Esophagus muscularis mucosa (tissue), 4 donors: ENCODE data around the gene TRABD2B. TPM values are rescaled to one million over a fixed set of nuclear protein-coding genes. Genes with fewer than 3 reads are reported as not detected.

Experiments
- DNase-seq: peaks from one replicate; pipeline ENCODE4 v3.0.0-alpha.2; 2017; ENCODE audit errors: extremely low spot score
- H3K27ac ChIP-seq, 4 donors: fragments of 200-600 bp; sonication (generic); replicated peaks in 1 of 4; 1 replicate in 3 of 4; 2 replicates in 1 of 4; pipeline ENCODE4 v1.5.1; 2016 to 2019; ENCODE audit warnings: mild to moderate bottlenecking in 1 of 4
- H3K27me3 ChIP-seq, 4 donors: fragments of 200-600 bp; sonication (generic); one replicate each; pipeline versions ENCODE4 v1.5.1 to v1.6.0; 2016 to 2019
- H3K36me3 ChIP-seq, 4 donors: fragments of 200-600 bp; sonication (generic); one replicate each; pipeline ENCODE4 v1.5.1; 2016 to 2019
- H3K4me1 ChIP-seq, 4 donors: fragments of 200-600 bp; sonication (generic); one replicate each; pipeline ENCODE4 v1.5.1; 2016 to 2019
- H3K4me3 ChIP-seq, 4 donors: fragments of 200-600 bp; sonication (generic); 1 replicate in 2 of 4; 2 replicates in 2 of 4; pipeline ENCODE4 v1.5.1; 2016 to 2019; ENCODE audit warnings: mild to moderate bottlenecking in 4 of 4, moderate library complexity in 1 of 4
- H3K9me3 ChIP-seq, 4 donors: fragments of 200-600 bp; sonication (generic); 1 replicate in 3 of 4; 2 replicates in 1 of 4; pipeline ENCODE4 v1.5.1; 2016 to 2019
- EP300 ChIP-seq: sonication (generic); formaldehyde crosslinking; IDR thresholded peaks from one replicate; pipeline ENCODE4 v1.6.1; 2017; ENCODE audit warnings: antibody characterized with exemption
- POLR2A ChIP-seq: fragments of 450-650 bp; IDR thresholded peaks from one replicate; pipeline ENCODE4 v1.6.1; 2017; ENCODE audit warnings: antibody characterized with exemption, moderate library complexity, mild to moderate bottlenecking, low read depth
- POLR2AphosphoS5 ChIP-seq, 2 donors: sonication (generic); formaldehyde crosslinking; IDR thresholded peaks; one replicate each; pipeline ENCODE4 v1.6.1; 2017; ENCODE audit warnings: antibody characterized with exemption in 2 of 2
- WGBS: methylation state at CpG from one replicate; pipeline ENCODE4 v1.1.5; 2018; 5-methylcytosine and 5-hydroxymethylcytosine counted together
- intact Hi-C: fragments of 100-400 bp; cut with DNase I; formaldehyde crosslinking; loops from one replicate; pipeline ENCODE4 v1.15.1; 2023
- total RNA-seq, 4 donors: library from RNA; depleted of rRNA; stranded (reverse); fragments of >200 nt; gene quantifications; one replicate each; pipeline versions ENCODE4 v1.1.0 to v1.2.1, GENCODE V29; 2016
- TF ChIP-seq, protein P1 (sequence below), 3 experiments: fragments of 200-600 bp in 2 of 3; fragments of 450-650 bp in 1 of 3; sonication (generic) in 2 of 3; IDR thresholded peaks; one replicate each; pipeline ENCODE4 v1.5.1; 2017 to 2019; ENCODE audit warnings: antibody characterized with exemption in 3 of 3, mild to moderate bottlenecking in 2 of 3, moderate library complexity in 1 of 3

TRABD2B gene
- total RNA-seq, 4 donors from 2014 or later = 4.0 to 7.6 (median 4.1) TPM

GRCh38 chr1:47854552-47855144 is 142.5 kb downstream of the TRABD2B start:
- Histone ChIP-seq H3K27me3 (no peaks in the 10 kb centered on the region), H3K27ac (no peak overlapping the region), H3K9me3 (no peaks in the 10 kb centered on the region), H3K4me1 (peaks cover 0 to 9% (median 2%) of the 10 kb centered on the region in 4 donors), H3K4me3 (no peak overlapping the region), H3K36me3 (no peaks in the 10 kb centered on the region)
- no peak for TF ChIP-seq EP300
- TF ChIP-seq, protein P1, sequence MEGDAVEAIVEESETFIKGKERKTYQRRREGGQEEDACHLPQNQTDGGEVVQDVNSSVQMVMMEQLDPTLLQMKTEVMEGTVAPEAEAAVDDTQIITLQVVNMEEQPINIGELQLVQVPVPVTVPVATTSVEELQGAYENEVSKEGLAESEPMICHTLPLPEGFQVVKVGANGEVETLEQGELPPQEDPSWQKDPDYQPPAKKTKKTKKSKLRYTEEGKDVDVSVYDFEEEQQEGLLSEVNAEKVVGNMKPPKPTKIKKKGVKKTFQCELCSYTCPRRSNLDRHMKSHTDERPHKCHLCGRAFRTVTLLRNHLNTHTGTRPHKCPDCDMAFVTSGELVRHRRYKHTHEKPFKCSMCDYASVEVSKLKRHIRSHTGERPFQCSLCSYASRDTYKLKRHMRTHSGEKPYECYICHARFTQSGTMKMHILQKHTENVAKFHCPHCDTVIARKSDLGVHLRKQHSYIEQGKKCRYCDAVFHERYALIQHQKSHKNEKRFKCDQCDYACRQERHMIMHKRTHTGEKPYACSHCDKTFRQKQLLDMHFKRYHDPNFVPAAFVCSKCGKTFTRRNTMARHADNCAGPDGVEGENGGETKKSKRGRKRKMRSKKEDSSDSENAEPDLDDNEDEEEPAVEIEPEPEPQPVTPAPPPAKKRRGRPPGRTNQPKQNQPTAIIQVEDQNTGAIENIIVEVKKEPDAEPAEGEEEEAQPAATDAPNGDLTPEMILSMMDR (IDR thresholded peaks at IDR 0.05) = no peak
- TF ChIP-seq POLR2A = no peak
- TF ChIP-seq POLR2AphosphoS5 (IDR thresholded peaks at IDR 0.05) = no peak
- 93% methylated on average over 2 of the region's 2 CpGs for WGBS
- intact Hi-C loops = no loop called here
- DNase-seq = no peak

- no peaks in the 10 kb centered on the region for H3K27me3 ChIP-seq
- H3K9me3 ChIP-seq = no peaks in the 10 kb centered on the region
- intact Hi-C loops = no loop called here
- peaks cover 0 to 12% (median 3%) of the 10 kb centered on the region in 4 donors for H3K4me1 ChIP-seq
- no peak overlapping the region for H3K4me3 ChIP-seq
- no peak for DNase-seq
- H3K36me3 ChIP-seq = no peaks in the 10 kb centered on the region
- H3K27ac ChIP-seq = no peak overlapping the region
- 89% methylated on average over 2 of the region's 2 CpGs for WGBS
- TF ChIP-seq EP300 = no peak
- TF ChIP-seq, protein P1 (IDR thresholded peaks at IDR 0.05) = no peak
- no peak for TF ChIP-seq POLR2AphosphoS5 (IDR thresholded peaks at IDR 0.05)
- TF ChIP-seq POLR2A = no peak
Measured at GRCh38 chr1:47853852-47854251, 143.3 kb downstream of the TRABD2B start.

GRCh38 chr1:47853059-47853458 is 144.1 kb downstream of the TRABD2B start:
- H3K4me1 ChIP-seq = peaks cover 0 to 12% (median 3%) of the 10 kb centered on the region in 4 donors
- TF ChIP-seq POLR2AphosphoS5 (IDR thresholded peaks at IDR 0.05) = no peak
- no peak for TF ChIP-seq EP300
- no peak for TF ChIP-seq POLR2A
- TF ChIP-seq, protein P1 (IDR thresholded peaks at IDR 0.05) = no peak

GRCh38 chr1:47852006-47852718 is 145.0 kb downstream of the TRABD2B start:
- peaks cover 0 to 12% (median 3%) of the 10 kb centered on the region in 4 donors for H3K4me1 ChIP-seq
- DNase-seq = no peak
- no peak overlapping the region for H3K4me3 ChIP-seq
- TF ChIP-seq, protein P1 (IDR thresholded peaks at IDR 0.05) = no peak
- TF ChIP-seq POLR2A (no peak), POLR2AphosphoS5 (IDR thresholded peaks at IDR 0.05) (no peak)
- no peaks in the 10 kb centered on the region for H3K36me3 ChIP-seq
- intact Hi-C loops = no loop called here
- no peaks in the 10 kb centered on the region for H3K27me3 ChIP-seq
- WGBS = 90% methylated on average over 14 of the region's 17 CpGs
- no peak overlapping the region for H3K27ac ChIP-seq
- H3K9me3 ChIP-seq = no peaks in the 10 kb centered on the region

More at GRCh38 chr1:47853059-47853458, 144.1 kb downstream of the TRABD2B start:
- Histone ChIP-seq H3K4me3 (no peak overlapping the region), H3K36me3 (no peaks in the 10 kb centered on the region), H3K27me3 (no peaks in the 10 kb centered on the region), H3K9me3 (no peaks in the 10 kb centered on the region), H3K27ac (no peak overlapping the region)
- no peak for DNase-seq
- WGBS = 94% methylated on average over 5 of the region's 7 CpGs
- intact Hi-C loops = no loop called here
